GM21576 (cell line): ENCODE measurements around the gene SH3RF1.

Experiments
- ATAC-seq: cut with Tn5 transposase; IDR thresholded peaks from one replicate; pipeline ENCODE4 v1.9.1; 2021; ENCODE audit warnings: mild to moderate bottlenecking, moderate library complexity; ENCODE audit not compliant: unreplicated experiment

SH3RF1 gene

DNA sequence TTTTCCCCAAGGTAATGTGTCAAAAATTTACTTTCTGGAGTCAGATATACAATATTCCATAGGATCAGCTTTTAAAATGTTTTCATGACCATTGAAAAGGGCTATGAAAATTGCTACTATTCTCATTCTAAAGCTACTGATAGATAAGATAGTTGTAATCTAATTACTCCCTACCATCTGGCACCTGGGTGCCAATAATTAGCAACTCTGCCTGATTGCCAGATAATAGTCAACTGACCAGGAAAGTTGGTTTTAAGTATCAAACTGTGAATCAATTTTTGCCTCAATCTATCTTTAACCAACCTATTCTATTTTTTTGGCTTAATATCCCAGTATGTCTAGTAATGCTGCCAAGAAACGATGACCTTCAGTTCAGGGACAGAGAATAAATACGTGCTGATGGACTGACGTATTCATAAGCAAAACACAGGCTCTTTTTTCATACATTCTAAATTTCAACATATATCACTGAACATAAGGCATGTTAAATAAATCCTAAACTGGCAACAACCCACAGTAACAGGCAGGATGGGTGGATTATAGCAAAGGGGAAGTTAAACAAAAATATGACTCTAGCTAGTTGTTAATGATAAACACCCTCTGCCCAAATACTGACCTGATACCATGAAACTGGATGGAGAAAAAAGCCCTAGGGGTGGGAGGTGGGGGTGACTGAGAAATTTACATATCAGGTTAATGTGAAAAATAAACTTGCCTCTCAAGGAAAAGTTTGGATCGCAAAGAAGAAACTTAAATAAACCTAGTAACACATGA is 18.2 kb downstream of the SH3RF1 start:
- peak; percentile 49 for ATAC-seq

- no peak for ATAC-seq
Measured at GRCh38 chr4:169251291-169252235, 19.2 kb downstream of the SH3RF1 start.

- ATAC-seq, result no peak
Measured at GRCh38 chr4:169250796-169251195, 20.0 kb downstream of the SH3RF1 start.

DNA sequence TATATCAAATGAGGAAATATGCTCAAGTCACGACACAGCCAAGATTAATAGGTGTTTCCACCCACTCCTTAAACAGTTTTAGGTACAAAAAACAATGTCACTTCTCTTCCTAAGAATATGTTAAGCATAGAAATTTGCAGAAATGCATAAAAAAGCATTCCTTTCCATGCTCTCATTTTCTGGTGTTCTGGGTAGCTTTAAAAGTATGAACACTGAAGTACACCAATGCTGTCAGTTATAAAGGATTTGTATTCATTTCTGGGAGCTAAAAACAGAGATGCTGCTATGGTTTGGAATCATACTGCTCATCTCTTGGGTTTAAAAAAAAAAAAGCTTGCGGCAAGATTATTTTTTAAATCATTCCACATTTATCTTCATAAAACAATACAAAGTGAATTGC is 20.8 kb downstream of the SH3RF1 start:
- ATAC-seq, result no peak

- peak; percentile 55 for ATAC-seq
Measured at GRCh38 chr4:169249214-169249973, 21.4 kb downstream of the SH3RF1 start.

- ATAC-seq, result no peak
Measured at GRCh38 chr4:169248645-169249044, 22.1 kb downstream of the SH3RF1 start.

DNA sequence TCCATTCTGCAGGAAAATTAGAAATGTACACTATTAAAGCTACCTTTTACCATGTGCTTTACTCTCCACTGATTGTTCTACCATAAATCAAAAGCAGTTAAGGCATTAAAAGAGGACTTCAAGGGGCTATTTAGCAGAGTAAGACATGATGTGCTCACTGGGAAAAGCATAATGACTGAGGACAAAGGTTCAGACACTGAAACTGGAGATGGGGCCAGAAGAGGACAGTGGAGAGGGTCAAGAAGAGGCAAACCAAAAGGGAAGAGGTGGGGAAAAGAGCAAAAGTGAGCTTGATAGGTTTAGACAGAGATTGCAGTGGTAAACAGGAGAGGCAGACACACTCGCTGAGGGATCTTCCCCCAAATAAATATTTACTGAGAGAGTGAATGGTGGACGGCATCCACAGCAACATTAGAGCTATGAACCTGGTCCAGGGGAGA is 23.8 kb downstream of the SH3RF1 start:
- no peak for ATAC-seq

GRCh38 chr4:169246279-169246678 is 24.5 kb downstream of the SH3RF1 start:
- no peak for ATAC-seq

- no peak for ATAC-seq
Measured at GRCh38 chr4:169245061-169245460, 25.7 kb downstream of the SH3RF1 start.

DNA sequence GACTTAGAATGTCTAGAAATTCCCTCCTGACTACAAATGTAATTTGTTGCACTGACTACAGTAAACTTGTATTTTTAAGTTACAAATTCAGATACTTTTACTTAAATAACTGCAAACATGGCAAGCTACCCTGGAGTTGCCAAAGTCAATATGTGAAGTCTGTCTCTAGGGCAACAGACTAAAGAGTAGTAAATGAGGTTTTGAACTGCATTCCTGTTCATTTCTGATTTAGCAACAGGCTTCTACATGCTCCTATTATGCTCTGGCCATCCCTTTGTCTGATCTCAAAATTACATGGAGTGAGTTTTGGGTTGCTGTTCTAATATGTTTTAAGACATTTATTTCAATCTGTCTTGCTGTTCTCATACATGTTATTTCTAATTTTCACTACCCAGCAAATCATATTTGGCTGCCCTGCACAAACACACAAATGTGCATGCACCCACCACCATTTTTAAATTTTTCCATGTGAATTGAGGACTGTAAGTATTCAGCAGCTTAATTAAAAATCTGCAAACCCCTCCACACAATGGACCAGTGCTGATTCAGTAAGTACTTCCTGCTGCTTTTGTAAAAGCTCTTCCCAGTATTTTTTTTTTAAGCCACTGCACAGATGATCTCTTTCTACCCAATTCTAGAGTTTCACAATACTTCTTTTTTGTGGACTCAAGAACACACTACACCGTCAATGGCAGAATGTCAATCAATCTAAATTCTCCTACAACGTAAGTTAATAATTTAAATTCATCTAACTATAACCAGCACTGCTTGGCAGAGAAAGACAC is 26.7 kb downstream of the SH3RF1 start:
- ATAC-seq, result no peak

DNA sequence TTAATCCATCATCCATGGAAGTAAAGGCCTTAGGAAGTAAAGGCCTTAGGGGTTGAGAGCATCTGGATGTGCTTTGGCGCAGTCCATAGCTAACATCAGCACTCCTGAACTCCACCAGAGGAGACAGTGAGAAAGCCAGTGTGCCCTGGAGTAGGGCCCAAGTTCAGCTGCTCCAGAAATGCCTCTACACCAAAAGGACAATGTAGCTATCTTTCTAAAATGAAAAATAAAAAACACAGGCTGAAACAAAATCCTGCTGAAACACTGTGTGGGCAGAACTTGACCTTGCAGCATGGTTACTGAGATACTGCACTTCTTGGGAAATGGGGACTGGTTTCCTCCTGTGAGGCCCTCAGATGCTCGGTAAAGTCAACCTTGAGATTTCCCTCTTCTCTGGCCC is 29.3 kb downstream of the SH3RF1 start:
- no peak for ATAC-seq

- no peak for ATAC-seq
Measured at GRCh38 chr4:169239221-169239905, 31.4 kb downstream of the SH3RF1 start.

DNA sequence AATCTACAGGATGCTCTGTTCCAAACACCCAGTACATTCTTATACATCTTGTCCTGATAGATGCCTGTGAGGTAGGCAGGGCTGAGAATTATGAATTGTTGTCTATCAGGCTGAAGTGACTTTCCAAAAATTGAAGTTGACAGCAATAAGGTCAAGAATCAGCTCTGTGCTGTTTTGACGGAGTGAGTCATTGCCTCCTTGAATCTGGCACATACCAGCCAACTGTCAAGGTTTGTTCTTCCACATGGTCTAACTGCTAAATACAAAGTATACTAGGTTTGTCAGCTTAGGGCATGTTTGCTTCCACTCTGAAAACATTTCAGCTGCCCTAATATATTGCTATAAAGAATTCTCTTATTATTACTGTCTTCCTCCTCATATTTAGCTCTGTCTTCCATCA is 32.3 kb downstream of the SH3RF1 start:
- ATAC-seq, result no peak

GRCh38 chr4:169236873-169237626 is 33.7 kb downstream of the SH3RF1 start:
- no peak for ATAC-seq

DNA sequence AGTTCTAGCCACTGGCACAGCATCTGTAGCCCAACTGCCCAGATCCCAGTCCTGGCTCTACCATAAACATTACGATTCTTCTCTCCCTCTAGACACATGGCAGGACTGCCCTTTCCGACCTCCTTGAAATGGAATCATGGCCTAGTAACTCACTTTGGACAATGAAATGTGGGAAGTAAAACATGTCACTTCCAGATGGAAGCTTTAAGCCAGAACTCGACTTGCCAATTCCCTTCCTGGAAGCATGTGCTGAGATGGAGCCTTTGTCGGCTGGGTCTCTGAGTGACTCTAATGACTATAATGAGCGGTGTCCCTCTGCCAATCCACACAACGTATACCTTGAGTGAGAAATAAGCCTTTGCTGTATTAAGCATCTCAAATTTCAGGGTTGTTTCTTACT is 34.7 kb downstream of the SH3RF1 start:
- ATAC-seq, result no peak

- ATAC-seq, result no peak
Measured at GRCh38 chr4:169234137-169234855, 36.5 kb downstream of the SH3RF1 start.

- no peak for ATAC-seq
Measured at GRCh38 chr4:169233691-169234090, 37.1 kb downstream of the SH3RF1 start.

DNA sequence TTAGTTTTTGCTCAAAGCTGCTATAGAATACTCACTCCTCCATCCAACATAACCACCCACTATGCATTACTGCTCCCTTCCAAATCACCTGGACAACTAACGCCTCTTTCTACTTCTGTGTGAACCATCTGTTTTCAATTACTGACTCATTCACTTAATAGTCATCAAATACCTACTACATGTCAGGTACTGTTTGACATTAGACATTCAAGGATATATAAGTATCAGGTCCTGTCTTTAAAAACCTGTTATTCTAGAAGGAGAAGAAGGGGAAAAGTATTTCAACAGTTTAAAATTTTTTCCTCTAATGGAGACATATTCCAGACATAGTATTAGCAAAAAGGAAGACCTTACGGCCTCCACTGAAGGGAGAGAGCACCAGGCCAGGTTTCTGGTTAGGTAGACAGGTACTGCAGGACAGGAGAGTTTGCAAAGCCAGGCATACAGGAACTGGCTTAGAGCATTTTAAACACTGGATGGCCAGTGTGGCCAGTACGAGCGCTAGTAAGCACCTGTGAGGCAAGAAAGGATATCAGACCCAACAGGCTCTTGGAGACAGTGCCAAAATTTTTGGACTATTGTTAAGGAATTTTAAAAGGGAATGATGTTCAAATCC is 39.0 kb downstream of the SH3RF1 start:
- ATAC-seq, result no peak
